GM13977 (cell line): ENCODE results near the gene URB2.
"Not testable (repeated sequence)": the region's sequence is repeated elsewhere in the genome, so short reads cannot be mapped to it uniquely, and the experiment has no call there.

Source experiments
- DNase-seq: peaks from one replicate; pipeline ENCODE4 v3.0.0; 2012; ENCODE audit warnings: low spot score
- CTCF ChIP-seq: IDR thresholded peaks from 2 replicates; pipeline ENCODE4 v1.5.1; 2012; ENCODE audit warnings: mild to moderate bottlenecking, control low read depth; ENCODE audit not compliant: insufficient read depth; ENCODE audit errors: extremely low read depth, missing control alignments
- in situ Hi-C: fragments of 300-500 bp; cut with MboI; formaldehyde crosslinking; loops from one replicate; pipeline ENCODE4 v1.12.0; 2022; ENCODE audit warnings: low sequenced_read_pairs, low pct_unique_long_range_greater_than_20kb, mixed read lengths, inconsistent platforms; ENCODE audit not compliant: unreplicated experiment

The URB2 gene

GRCh38 chr1:229621663-229622062 lies 4.4 kb upstream of the URB2 start:
- no peak for DNase-seq
- in situ Hi-C loops, result no loop called here

GRCh38 chr1:229622641-229623120 lies 3.4 kb upstream of the URB2 start:
- in situ Hi-C loops, DNase-seq: not testable (repeated sequence)

More at GRCh38 chr1:229621663-229622062, 4.4 kb upstream of the URB2 start:
- TF ChIP-seq CTCF, result no peak

- no peak for TF ChIP-seq CTCF
- in situ Hi-C loops, result no loop called here
- DNase-seq, result no peak
These were observed 2.8 kb upstream of the URB2 start for GRCh38 chr1:229623225-229623624.

- TF ChIP-seq CTCF, result no peak
- in situ Hi-C loops, result no loop called here
These were observed 2.2 kb upstream of the URB2 start for GRCh38 chr1:229623838-229624237.

GRCh38 chr1:229624521-229625070 lies 1.5 kb upstream of the URB2 start:
- no peak for TF ChIP-seq CTCF
- in situ Hi-C loops, result no loop called here
- no peak for DNase-seq

More at GRCh38 chr1:229623838-229624237, 2.2 kb upstream of the URB2 start:
- DNase-seq, result peak; percentile 40

- no peak for TF ChIP-seq CTCF
- in situ Hi-C loops, result no loop called here
- peak; percentile 90 for DNase-seq
These were observed 754 bp upstream of the URB2 start for GRCh38 chr1:229625071-229625914.

- in situ Hi-C loops, result no loop called here
- no peak for DNase-seq
- TF ChIP-seq CTCF, result no peak
These were observed 956 bp downstream of the URB2 start for GRCh38 chr1:229627003-229627402.
